ENCODE data around the gene ULK3. TPM values are rescaled to one million over a fixed set of nuclear protein-coding genes. Genes with fewer than 3 reads are reported as not detected.

Gene ULK3
- total RNA-seq, 1 donor from 2014 or later: 46.5 TPM

DNA sequence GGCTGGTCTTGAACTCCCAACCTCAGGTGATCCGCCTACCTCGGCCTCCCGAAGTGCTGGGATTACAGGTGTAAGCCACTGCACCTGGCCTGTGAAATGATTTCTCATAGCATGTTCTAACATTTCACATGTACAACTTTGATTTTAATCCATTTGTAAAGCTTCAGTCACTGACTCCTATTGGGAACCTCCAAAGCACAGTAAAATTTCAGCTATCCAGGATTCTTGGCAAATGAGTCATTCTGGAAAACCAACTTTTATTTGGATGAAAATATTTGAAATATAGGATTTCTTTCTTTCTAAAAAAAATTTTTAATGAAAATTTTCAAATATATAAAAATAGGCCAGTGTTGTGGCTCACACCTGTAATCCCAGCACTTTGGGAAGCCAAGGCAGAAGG, 33.0 kb downstream of the ULK3 start:
- peaks cover 5% of the 10 kb centered on the region for H3K9me3 Mint-ChIP-seq (ENCODE audit: unreplicated experiment)
- no peak for DNase-seq
- H3K27me3 Mint-ChIP-seq (ENCODE audit: unreplicated experiment): peaks cover 6% of the 10 kb centered on the region
- no peaks in the 10 kb centered on the region for H3K4me1 Mint-ChIP-seq (ENCODE audit: low read depth, unreplicated experiment)
- TF ChIP-seq, protein P1, sequence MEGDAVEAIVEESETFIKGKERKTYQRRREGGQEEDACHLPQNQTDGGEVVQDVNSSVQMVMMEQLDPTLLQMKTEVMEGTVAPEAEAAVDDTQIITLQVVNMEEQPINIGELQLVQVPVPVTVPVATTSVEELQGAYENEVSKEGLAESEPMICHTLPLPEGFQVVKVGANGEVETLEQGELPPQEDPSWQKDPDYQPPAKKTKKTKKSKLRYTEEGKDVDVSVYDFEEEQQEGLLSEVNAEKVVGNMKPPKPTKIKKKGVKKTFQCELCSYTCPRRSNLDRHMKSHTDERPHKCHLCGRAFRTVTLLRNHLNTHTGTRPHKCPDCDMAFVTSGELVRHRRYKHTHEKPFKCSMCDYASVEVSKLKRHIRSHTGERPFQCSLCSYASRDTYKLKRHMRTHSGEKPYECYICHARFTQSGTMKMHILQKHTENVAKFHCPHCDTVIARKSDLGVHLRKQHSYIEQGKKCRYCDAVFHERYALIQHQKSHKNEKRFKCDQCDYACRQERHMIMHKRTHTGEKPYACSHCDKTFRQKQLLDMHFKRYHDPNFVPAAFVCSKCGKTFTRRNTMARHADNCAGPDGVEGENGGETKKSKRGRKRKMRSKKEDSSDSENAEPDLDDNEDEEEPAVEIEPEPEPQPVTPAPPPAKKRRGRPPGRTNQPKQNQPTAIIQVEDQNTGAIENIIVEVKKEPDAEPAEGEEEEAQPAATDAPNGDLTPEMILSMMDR (IDR thresholded peaks at IDR 0.05; ENCODE audit: partially characterized antibody, unreplicated experiment): no peak
- no peaks in the 10 kb centered on the region for H3K36me3 Mint-ChIP-seq (ENCODE audit: unreplicated experiment)
- no peak overlapping the region for H3K27ac Mint-ChIP-seq (ENCODE audit: unreplicated experiment)
- H3K4me3 Mint-ChIP-seq (ENCODE audit: unreplicated experiment): no peak overlapping the region

DNA sequence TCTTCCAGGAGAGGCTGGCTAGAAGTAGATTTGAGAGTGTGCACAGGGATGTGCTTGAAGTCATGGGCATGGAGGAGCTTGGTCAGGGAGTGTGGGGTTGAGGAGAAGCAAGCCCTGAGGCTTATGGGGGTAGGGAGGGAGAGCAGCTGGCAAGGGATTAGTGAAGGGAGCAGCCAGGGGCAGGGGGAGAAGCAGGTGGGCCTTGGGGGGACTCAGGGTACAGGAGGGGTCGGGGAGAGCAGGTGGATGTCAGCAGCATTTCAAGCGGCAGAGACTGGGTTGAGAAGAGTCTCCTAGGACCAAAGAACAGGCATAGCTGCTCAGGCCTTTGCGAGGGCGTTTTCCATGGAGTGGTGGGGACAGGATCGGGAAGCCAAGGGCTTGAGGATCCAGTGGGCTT, 33.7 kb downstream of the ULK3 start:
- no peak for DNase-seq
- H3K27me3 Mint-ChIP-seq (ENCODE audit: unreplicated experiment): peaks cover 7% of the 10 kb centered on the region
- no peaks in the 10 kb centered on the region for H3K4me1 Mint-ChIP-seq (ENCODE audit: low read depth, unreplicated experiment)
- peaks cover 1% of the 10 kb centered on the region for H3K36me3 Mint-ChIP-seq (ENCODE audit: unreplicated experiment)
- TF ChIP-seq, protein P1 (IDR thresholded peaks at IDR 0.05; ENCODE audit: partially characterized antibody, unreplicated experiment): no peak
- H3K27ac Mint-ChIP-seq (ENCODE audit: unreplicated experiment): no peak overlapping the region
- H3K9me3 Mint-ChIP-seq (ENCODE audit: unreplicated experiment): peaks cover 8% of the 10 kb centered on the region
- H3K4me3 Mint-ChIP-seq (ENCODE audit: unreplicated experiment): no peak overlapping the region

DNA sequence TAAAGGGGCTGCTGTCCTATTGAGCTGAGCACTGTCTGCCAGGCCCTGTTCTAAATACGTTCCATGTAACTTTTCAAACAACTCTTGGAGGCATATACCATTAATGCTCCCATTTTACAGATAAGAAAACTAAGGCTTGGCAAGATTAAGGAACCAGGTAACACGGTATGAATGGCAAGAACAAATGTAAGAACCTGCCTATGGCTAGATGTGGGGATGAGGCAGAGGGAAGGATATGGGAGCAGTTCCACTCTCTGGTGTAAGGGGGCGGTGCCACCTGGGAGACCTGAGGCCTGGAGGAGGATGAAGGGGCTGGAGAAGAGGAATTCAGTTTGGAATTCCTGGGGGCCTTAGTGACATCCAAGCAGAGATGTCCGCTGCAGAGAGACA, 34.1 kb downstream of the ULK3 start:
- Mint-ChIP-seq H3K9me3 (ENCODE audit: unreplicated experiment) (peaks cover 10% of the 10 kb centered on the region), H3K27me3 (ENCODE audit: unreplicated experiment) (peaks cover 7% of the 10 kb centered on the region), H3K36me3 (ENCODE audit: unreplicated experiment) (peaks cover 5% of the 10 kb centered on the region), H3K27ac (ENCODE audit: unreplicated experiment) (no peak overlapping the region), H3K4me3 (ENCODE audit: unreplicated experiment) (no peak overlapping the region), H3K4me1 (ENCODE audit: low read depth, unreplicated experiment) (no peaks in the 10 kb centered on the region)
- no peak for DNase-seq
- TF ChIP-seq, protein P1 (IDR thresholded peaks at IDR 0.05; ENCODE audit: partially characterized antibody, unreplicated experiment): no peak

DNA sequence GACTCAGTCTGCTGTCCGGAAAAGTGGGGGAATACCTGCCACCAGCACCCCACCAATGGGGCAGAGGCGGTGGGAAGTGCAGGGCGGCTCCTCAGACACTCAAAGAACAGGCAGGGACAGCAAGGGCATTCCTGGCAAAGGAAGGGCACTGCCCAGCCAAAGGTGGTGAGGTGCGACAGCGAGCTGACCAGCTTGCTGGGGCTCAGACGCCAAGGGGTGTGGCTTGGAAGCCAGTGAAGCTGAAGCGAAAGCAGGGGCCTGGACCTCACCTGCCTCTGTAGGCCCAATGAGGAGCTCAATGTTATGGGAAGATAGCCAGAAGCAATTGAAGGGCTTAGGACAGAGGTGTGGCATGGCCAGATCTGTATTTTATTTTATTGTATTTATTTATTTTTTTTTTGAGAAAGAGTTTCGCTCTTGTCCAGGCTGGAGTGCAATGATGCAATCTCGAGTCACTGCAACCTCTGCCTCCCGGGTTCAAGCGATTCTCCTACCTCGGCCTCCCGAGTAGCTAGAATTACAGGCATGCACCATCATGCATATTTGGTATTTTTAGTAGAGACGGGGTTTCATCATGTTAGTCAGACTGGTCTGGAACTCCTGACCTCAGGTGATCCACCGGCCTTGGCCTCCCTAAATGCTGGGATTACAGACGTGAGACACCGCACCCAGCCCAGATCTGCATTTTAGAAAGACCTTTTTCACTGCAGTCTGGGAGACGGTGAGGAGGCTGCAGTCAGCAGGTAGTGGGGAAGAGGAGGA, 34.7 kb downstream of the ULK3 start:
- no peaks in the 10 kb centered on the region for H3K4me1 Mint-ChIP-seq (ENCODE audit: low read depth, unreplicated experiment)
- H3K27ac Mint-ChIP-seq (ENCODE audit: unreplicated experiment): no peak overlapping the region
- no peak overlapping the region for H3K4me3 Mint-ChIP-seq (ENCODE audit: unreplicated experiment)
- H3K36me3 Mint-ChIP-seq (ENCODE audit: unreplicated experiment): peaks cover 6% of the 10 kb centered on the region
- H3K27me3 Mint-ChIP-seq (ENCODE audit: unreplicated experiment): peaks cover 7% of the 10 kb centered on the region
- DNase-seq: no peak
- peaks cover 10% of the 10 kb centered on the region for H3K9me3 Mint-ChIP-seq (ENCODE audit: unreplicated experiment)
- TF ChIP-seq, protein P1 (IDR thresholded peaks at IDR 0.05; ENCODE audit: partially characterized antibody, unreplicated experiment): no peak

DNA sequence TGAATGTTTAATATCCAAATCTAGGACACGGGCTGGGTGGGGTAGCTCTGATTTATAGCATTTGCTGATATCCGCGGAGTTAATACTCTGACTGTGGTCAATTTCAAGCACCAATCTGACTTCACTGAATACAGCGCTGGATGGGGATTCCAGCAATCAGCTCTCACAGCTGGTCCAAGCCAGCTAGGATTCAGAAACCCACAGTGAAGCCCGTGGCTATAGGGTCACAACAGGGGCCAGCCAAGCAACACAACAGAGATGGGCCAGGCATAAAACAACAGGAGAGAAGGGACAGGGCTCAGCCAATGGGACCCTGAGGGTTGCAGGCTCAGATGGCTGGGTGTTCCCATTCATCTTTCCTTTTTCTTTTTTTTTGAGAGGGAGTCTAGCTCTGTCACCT, 35.7 kb downstream of the ULK3 start:
- Mint-ChIP-seq H3K27me3 (ENCODE audit: unreplicated experiment) (peaks cover 9% of the 10 kb centered on the region), H3K9me3 (ENCODE audit: unreplicated experiment) (peaks cover 10% of the 10 kb centered on the region), H3K36me3 (ENCODE audit: unreplicated experiment) (peaks cover 6% of the 10 kb centered on the region), H3K4me1 (ENCODE audit: low read depth, unreplicated experiment) (no peaks in the 10 kb centered on the region), H3K27ac (ENCODE audit: unreplicated experiment) (no peak overlapping the region), H3K4me3 (ENCODE audit: unreplicated experiment) (no peak overlapping the region)
- DNase-seq: no peak
- TF ChIP-seq, protein P1 (IDR thresholded peaks at IDR 0.05; ENCODE audit: partially characterized antibody, unreplicated experiment): no peak
